H1 (cell line): ENCODE results near the gene SLC8A1. TPM values are rescaled to one million over a fixed set of nuclear protein-coding genes. Genes with fewer than 3 reads are reported as not detected.

Source experiments
- CTCF ChIA-PET: fragments of 300-600 bp; sonication (Branson Sonifier 250); formaldehyde crosslinking; loops from one replicate; lab custom pipeline; 2021; ENCODE audit not compliant: partially characterized antibody; lab: Charles Lee
- POLR2A ChIA-PET: fragments of 300-600 bp; sonication (Branson Sonifier 250); formaldehyde crosslinking; loops from one replicate; lab custom pipeline; 2021; ENCODE audit warnings: inconsistent platforms; ENCODE audit not compliant: partially characterized antibody; lab: Charles Lee
- DNase-seq, 2 experiments: peaks; one replicate each; pipeline versions ENCODE4 v3.0.0 to v3.0.0-alpha.2; 2010 to 2022; ENCODE audit warnings: low spot score in 2 of 2, low read depth in 1 of 2, mixed read lengths in 1 of 2
- FAIRE-seq: peaks from 2 replicates; lab custom pipeline; 2011; peaks lifted over from hg19 to GRCh38; lab: Jason Lieb, UNC
- H2AFZ ChIP-seq: 2 replicates; pipeline ENCODE4 v1.8.1; 2012; ENCODE audit warnings: low read length, inconsistent platforms
- H2AK5ac ChIP-seq: 2 replicates; pipeline ENCODE4 v1.6.1; 2013; ENCODE audit warnings: low read depth, low read length
- H2BK120ac ChIP-seq: replicated peaks from 2 replicates; pipeline ENCODE3; 2013; ENCODE audit warnings: low read depth, low read length, inconsistent platforms
- H2BK12ac ChIP-seq: 2 replicates; pipeline ENCODE4 v1.6.1; 2013; ENCODE audit warnings: low read depth, low read length
- H2BK15ac ChIP-seq: 2 replicates; pipeline ENCODE4 v1.6.1; 2013; ENCODE audit warnings: low read length
- H2BK20ac ChIP-seq: 2 replicates; pipeline ENCODE4 v1.6.1; 2013; ENCODE audit warnings: low read length
- H2BK5ac ChIP-seq: 2 replicates; pipeline ENCODE4 v1.6.1; 2013; ENCODE audit warnings: low read depth, low read length
- H3K14ac ChIP-seq: 2 replicates; pipeline ENCODE4 v1.6.1; 2013; ENCODE audit warnings: inconsistent platforms; ENCODE audit not compliant: insufficient read length
- H3K18ac ChIP-seq: 2 replicates; pipeline ENCODE4 v1.6.1; 2013; ENCODE audit warnings: low read length; ENCODE audit errors: extremely low read depth
- H3K23ac ChIP-seq: 2 replicates; pipeline ENCODE4 v1.6.1; 2013; ENCODE audit warnings: inconsistent platforms; ENCODE audit not compliant: insufficient read length
- H3K23me2 ChIP-seq: 2 replicates; pipeline ENCODE4 v1.6.1; 2013; ENCODE audit warnings: low read depth, low read length
- H3K27ac ChIP-seq: 2 replicates; pipeline ENCODE4 v1.6.1; 2011; ENCODE audit warnings: low read depth, low read length, inconsistent platforms
- H3K27me3 ChIP-seq, 4 experiments: replicated peaks in 1 of 4; 1 replicate in 1 of 4; 2 replicates in 3 of 4; pipeline versions ENCODE4 v1.6.1 to v1.8.1; 2011 to 2013; ENCODE audit warnings: low read length in 3 of 4, mild to moderate bottlenecking in 3 of 4, inconsistent platforms in 2 of 4, mixed read lengths in 2 of 4, moderate library complexity in 1 of 4; ENCODE audit not compliant: control insufficient read depth in 3 of 4, insufficient read depth in 3 of 4; ENCODE audit errors: extremely low read depth in 1 of 4
- H3K36me3 ChIP-seq, 4 experiments: 2 replicates each; pipeline versions ENCODE4 v1.6.1 to v1.8.1; 2011 to 2013; ENCODE audit warnings: mild to moderate bottlenecking in 4 of 4, low read length in 3 of 4, moderate library complexity in 2 of 4, control low read depth in 1 of 4, inconsistent platforms in 1 of 4; ENCODE audit not compliant: insufficient read depth in 4 of 4, control insufficient read depth in 2 of 4
- H3K4ac ChIP-seq: replicated peaks from 2 replicates; pipeline ENCODE3; 2013; ENCODE audit warnings: low read length, low read depth, mixed read lengths, inconsistent platforms; ENCODE audit not compliant: insufficient read length
- H3K4me1 ChIP-seq, 4 experiments: replicated peaks in 1 of 4; 1 replicate in 1 of 4; 2 replicates in 3 of 4; pipeline versions ENCODE4 v1.6.1 to v1.8.1; 2011 to 2013; ENCODE audit warnings: low read length in 3 of 4, inconsistent platforms in 2 of 4, mixed read lengths in 1 of 4; ENCODE audit not compliant: insufficient read depth in 4 of 4, control insufficient read depth in 3 of 4
- H3K4me2 ChIP-seq, 2 experiments: 2 replicates each; pipeline versions ENCODE4 v1.6.1 to v1.8.1; 2011 to 2013; ENCODE audit warnings: low read depth in 2 of 2, low read length in 2 of 2, control low read depth in 1 of 2, inconsistent platforms in 1 of 2, mild to moderate bottlenecking in 1 of 2; ENCODE audit not compliant: insufficient read depth in 1 of 2
- H3K4me3 ChIP-seq, 4 experiments: fragments of 200-600, 300-600 bp in 1 of 4; sonication (generic), shearing (Covaris generic), sonication (Bioruptor Twin) in 1 of 4; 2 replicates each; pipeline versions ENCODE4 v1.5.1 to v1.8.1; 2011 to 2016; ENCODE audit warnings: low read length in 4 of 4, low read depth in 3 of 4, control low read depth in 2 of 4, inconsistent platforms in 2 of 4, mild to moderate bottlenecking in 2 of 4, mixed read lengths in 1 of 4, moderate library complexity in 1 of 4; ENCODE audit not compliant: insufficient read depth in 2 of 4; ENCODE audit errors: extremely low read depth in 1 of 4
- H3K56ac ChIP-seq: replicated peaks from 2 replicates; pipeline ENCODE3; 2013; ENCODE audit warnings: low read depth, mild to moderate bottlenecking, mixed read lengths, low read length, inconsistent platforms; ENCODE audit not compliant: insufficient read length
- H3K79me1 ChIP-seq: 2 replicates; pipeline ENCODE4 v1.6.1; 2013; ENCODE audit warnings: low read depth, low read length, control low read depth
- H3K79me2 ChIP-seq, 2 experiments: 2 replicates each; pipeline versions ENCODE4 v1.6.1 to v1.8.1; 2012 to 2013; ENCODE audit warnings: low read length in 2 of 2, mild to moderate bottlenecking in 2 of 2, inconsistent platforms in 1 of 2; ENCODE audit not compliant: insufficient read depth in 2 of 2, control insufficient read depth in 1 of 2
- H3K9ac ChIP-seq, 4 experiments: replicated peaks in 1 of 4; 1 replicate in 1 of 4; 2 replicates in 3 of 4; pipeline versions ENCODE4 v1.6.1 to v1.8.1; 2011 to 2013; ENCODE audit warnings: low read depth in 3 of 4, low read length in 3 of 4, control low read depth in 2 of 4, mild to moderate bottlenecking in 2 of 4, moderate library complexity in 2 of 4, inconsistent platforms in 1 of 4; ENCODE audit errors: extremely low read depth in 1 of 4
- H3K9me3 ChIP-seq, 2 experiments: 2 replicates each; pipeline versions ENCODE4 v1.6.1 to v1.8.1; 2012 to 2013; ENCODE audit warnings: mild to moderate bottlenecking in 2 of 2, moderate library complexity in 2 of 2, control low read depth in 1 of 2, inconsistent platforms in 1 of 2, low read depth in 1 of 2, low read length in 1 of 2, mixed read lengths in 1 of 2; ENCODE audit not compliant: insufficient read depth in 2 of 2
- H4K20me1 ChIP-seq, 2 experiments: replicated peaks in 1 of 2; 2 replicates each; pipeline versions ENCODE3 to v1.8.1; 2011 to 2013; ENCODE audit warnings: inconsistent platforms in 2 of 2, low read length in 2 of 2, mild to moderate bottlenecking in 1 of 2; ENCODE audit not compliant: insufficient read depth in 2 of 2, control insufficient read depth in 1 of 2
- H4K5ac ChIP-seq: 2 replicates; pipeline ENCODE4 v1.6.1; 2013; ENCODE audit warnings: low read length, low read depth, mixed read lengths, inconsistent platforms; ENCODE audit not compliant: insufficient read length
- H4K8ac ChIP-seq: 2 replicates; pipeline ENCODE4 v1.8.0; 2013; ENCODE audit warnings: mild to moderate bottlenecking, moderate library complexity, low read length, inconsistent platforms; ENCODE audit not compliant: insufficient read depth; ENCODE audit errors: extremely low read depth
- H4K91ac ChIP-seq: replicated peaks from 2 replicates; pipeline ENCODE3; 2013; ENCODE audit warnings: low read length, mixed read lengths, inconsistent platforms; ENCODE audit not compliant: insufficient read length
- CREB1 ChIP-seq: IDR thresholded peaks from 2 replicates; pipeline ENCODE4 v1.6.1; 2012; ENCODE audit warnings: inconsistent platforms
- CTCF ChIP-seq, 3 experiments: IDR thresholded peaks; 1 replicate in 2 of 3; 2 replicates in 1 of 3; pipeline versions ENCODE4 v1.5.1 to v1.6.1; 2011; ENCODE audit warnings: low read length in 3 of 3, mild to moderate bottlenecking in 3 of 3, inconsistent platforms in 2 of 3, low read depth in 1 of 3, moderate library complexity in 1 of 3; ENCODE audit not compliant: insufficient read depth in 1 of 3; ENCODE audit errors: control extremely low read depth in 1 of 3
- FOSL1 ChIP-seq: IDR thresholded peaks from 2 replicates; pipeline ENCODE4 v1.6.1; 2011; ENCODE audit warnings: mild to moderate bottlenecking, low read depth, low read length, moderate library complexity; ENCODE audit not compliant: insufficient read depth
- GABPA ChIP-seq: IDR thresholded peaks from 2 replicates; pipeline ENCODE4 v1.6.1; 2011; ENCODE audit warnings: mild to moderate bottlenecking, low read length, moderate library complexity, borderline replicate concordance; ENCODE audit not compliant: insufficient read depth
- JUND ChIP-seq: IDR thresholded peaks from 2 replicates; pipeline ENCODE4 v1.6.1; 2011; ENCODE audit warnings: mild to moderate bottlenecking, improper control_type of control experiment, low read length
- RFX5 ChIP-seq: IDR thresholded peaks from 2 replicates; pipeline ENCODE4 v1.6.1; 2011; ENCODE audit warnings: low read depth, low read length, improper control_type of control experiment, borderline replicate concordance
- SIN3A ChIP-seq, 2 experiments: IDR thresholded peaks in 1 of 2; conservative IDR thresholded peaks in 1 of 2; 2 replicates each; pipeline ENCODE4 v1.6.1; 2011 to 2012; ENCODE audit warnings: low read length in 2 of 2, improper control_type of control experiment in 1 of 2, low read depth in 1 of 2, mild to moderate bottlenecking in 1 of 2
- TBP ChIP-seq: IDR thresholded peaks from 2 replicates; pipeline ENCODE4 v1.6.1; 2011; ENCODE audit warnings: low read depth, low read length, improper control_type of control experiment
- TCF12 ChIP-seq: IDR thresholded peaks from 2 replicates; pipeline ENCODE4 v1.6.1; 2011; ENCODE audit warnings: low read depth, mild to moderate bottlenecking, low read length
- whole genome bisulfite sequencing, 2 experiments: shearing (Covaris generic) in 1 of 2; methylation state at CpG; one replicate each; pipeline versions ENCODE4 v1.1.6 to v1.1.7; 2013 to 2015; ENCODE audit warnings: low lambda C conversion rate in 2 of 2, mixed read lengths in 2 of 2, inconsistent platforms in 1 of 2, low coverage in 1 of 2, missing lambda C conversion rate in 1 of 2; ENCODE audit not compliant: insufficient replicate concordance in 2 of 2, insufficient coverage in 1 of 2, insufficient read length in 1 of 2; ENCODE audit errors: extremely low coverage in 1 of 2, missing lambda C conversion rate in 1 of 2; 5-methylcytosine and 5-hydroxymethylcytosine counted together
- polyA plus RNA-seq, 7 experiments: library from polyadenylated mRNA; depleted of rRNA in 3 of 7; stranded (reverse) in 5 of 7; unstranded in 2 of 7; fragments of >200 nt in 5 of 7; fragments of 200-250 nt in 2 of 7; gene quantifications; 1 replicate in 5 of 7; 2 replicates in 1 of 7; 4 replicates in 1 of 7; pipeline versions ENCODE4 v1.2.1 to v1.2.3, GENCODE V29; 2011 to 2013; ENCODE audit warnings: missing spikeins in 2 of 7, mixed read lengths in 2 of 7
- total RNA-seq: library from RNA; stranded (reverse); fragmentation: NEBNext Ultra II Directional; extraction: Animal tissue kit (Norgen Biotek cat#: 25700); gene quantifications from 2 replicates; pipeline ENCODE4 v1.2.1, GENCODE V29; 2021

The SLC8A1 gene
- total and polyA plus RNA-seq, 2 of the 8 experiments (the other 6 are each of a cell fraction or from before 2014, with no cell fraction given) = 0.68 to 3.6 TPM

DNA sequence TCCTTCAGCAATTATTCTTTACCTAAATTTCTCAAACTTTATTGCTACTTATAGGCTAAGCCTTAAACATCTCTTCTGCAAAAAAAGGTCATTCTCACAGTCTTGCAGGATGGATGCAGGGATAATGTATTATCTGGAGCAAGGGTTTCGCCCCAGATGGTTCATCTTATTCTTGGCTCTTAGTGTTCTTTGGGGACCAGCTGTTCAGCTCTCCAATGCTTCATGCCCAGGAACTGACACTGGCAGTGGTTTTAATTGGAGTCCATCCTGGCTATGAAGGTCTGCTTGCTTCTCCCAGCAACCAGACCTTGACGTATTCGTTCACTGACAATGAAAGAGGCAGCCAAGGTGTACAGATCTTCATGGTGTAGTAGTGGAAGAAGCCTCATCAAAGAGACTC is 331.9 kb downstream of the SLC8A1 start:
- no peak overlapping the region for H4K91ac ChIP-seq
- H4K8ac ChIP-seq = no peak overlapping the region
- no peaks in the 10 kb centered on the region for H3K27me3 ChIP-seq
- H3K9me3 ChIP-seq = no peaks in the 10 kb centered on the region
- no peak overlapping the region for H3K9ac ChIP-seq
- no peak overlapping the region for H3K4me3 ChIP-seq
- H2BK15ac ChIP-seq = no peak overlapping the region
- no peak overlapping the region for H2BK20ac ChIP-seq
- H2AFZ ChIP-seq = no peak overlapping the region
- no peaks in the 10 kb centered on the region for H3K79me1 ChIP-seq
- CTCF ChIA-PET = no interaction called here
- no peak overlapping the region for H3K4me2 ChIP-seq
- H3K56ac ChIP-seq = no peak overlapping the region
- no peak overlapping the region for H3K23ac ChIP-seq
- H2BK12ac ChIP-seq = no peak overlapping the region
- H3K18ac ChIP-seq = no peak overlapping the region
- no peaks in the 10 kb centered on the region for H3K79me2 ChIP-seq
- no peaks in the 10 kb centered on the region for H4K20me1 ChIP-seq
- TF ChIP-seq RFX5 (no peak), CTCF (IDR thresholded peaks at IDR 0.05; ENCODE audit: control extremely low read depth in 1 of 3, insufficient read depth in 1 of 3, low read depth in 1 of 3, low read length in 3 of 3) (no peak), CREB1 (no peak), FOSL1 (no peak), JUND (no peak), TBP (no peak), TCF12 (no peak), GABPA (no peak), SIN3A (conservative IDR thresholded peaks at IDR 0.05 in 1 of 2, IDR thresholded peaks at IDR 0.05 in 1 of 2; ENCODE audit: low read depth in 1 of 2, low read length in 2 of 2) (no peak)
- no peaks in the 10 kb centered on the region for H3K36me3 ChIP-seq
- no peak overlapping the region for H2BK120ac ChIP-seq
- H3K23me2 ChIP-seq = no peaks in the 10 kb centered on the region
- DNase-seq (no peak), FAIRE-seq (no peak)
- no peak overlapping the region for H3K27ac ChIP-seq
- H3K4ac ChIP-seq = no peak overlapping the region
- POLR2A ChIA-PET = no interaction called here
- 97% methylated on average over 3 of the region's 3 CpGs; no CpG with 5 or more reads in 1 of the 2 experiments for WGBS, 2 experiments
- H3K14ac ChIP-seq = peak overlapping the region; percentile 69
- no peak overlapping the region for H2BK5ac ChIP-seq
- no peak overlapping the region for H2AK5ac ChIP-seq
- H4K5ac ChIP-seq = no peak overlapping the region
- H3K4me1 ChIP-seq = no peaks in the 10 kb centered on the region
